IMR-90 (cell line): Measurements from ENCODE around the gene TAX1BP1. TPM values are rescaled to one million over a fixed set of nuclear protein-coding genes. Genes with fewer than 3 reads are reported as not detected.

Experiments
- polyA plus RNA-seq, 3 experiments: library from polyadenylated mRNA; depleted of rRNA; stranded (reverse); fragments of >200 nt; gene quantifications; 2 replicates each; pipeline ENCODE4 v1.2.3, GENCODE V29; 2012; ENCODE audit warnings: low replicate concordance in 1 of 3
- total RNA-seq: library from RNA; depleted of rRNA; stranded (reverse); fragments of >200 nt; gene quantifications from 2 replicates; pipeline ENCODE4 v1.2.3, GENCODE V29; 2012; rRNA removed

The TAX1BP1 gene
- total and polyA plus RNA-seq, 2 of the 4 experiments (the other 2 are of a cell fraction) = 49.0 to 52.7 TPM

Other genes with a start within 250 kb of the TAX1BP1 start
- gene HIBADH, start 77.3 kb upstream of the TAX1BP1 start, total RNA-seq = 36.6 and 45.5 TPM in 2 replicates
- 43.9 and 52.5 TPM in 2 replicates for gene HIBADH, start 77.3 kb upstream of the TAX1BP1 start, polyA plus RNA-seq (2012; rRNA removed)